A549 treated with CpdA at 1 μM for 4 hours (cell line): Measurements from ENCODE around the gene OR2L13. TPM values are rescaled to one million over a fixed set of nuclear protein-coding genes. Genes with fewer than 3 reads are reported as not detected.

Experiments
- total RNA-seq: library from RNA; stranded (reverse); fragments of 200-300 nt; extraction: Qiagen RNA extraction; gene quantifications from 5 replicates; pipeline ENCODE4 v1.2.3, GENCODE V29; 2022; ENCODE audit warnings: low read depth

The OR2L13 gene
- not detected in 5 replicates for total RNA-seq

DNA sequence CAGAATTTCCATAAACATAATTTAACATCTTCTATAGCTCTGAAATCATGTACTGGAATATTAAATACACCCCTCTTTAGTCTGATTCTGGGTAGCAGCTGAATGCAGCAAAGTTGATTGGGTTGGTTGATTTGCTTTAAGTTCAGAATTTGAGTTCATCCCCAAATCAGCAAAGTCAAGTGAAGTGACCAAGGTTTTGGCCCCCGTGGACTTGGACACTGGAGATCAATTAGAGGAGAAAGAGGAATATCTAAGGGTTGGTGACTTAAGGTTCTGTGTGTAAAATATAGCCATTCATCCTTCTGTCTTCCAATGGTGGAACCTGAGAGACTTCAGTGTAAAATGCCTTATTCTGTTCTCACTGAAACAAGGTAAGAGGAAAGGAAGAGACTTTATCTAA is at the start of gene OR2L13:
OR2L13 (plus strand) TSS at position 301 of the 400 bp plus-strand sequence. CDS start 4,192 bp downstream, outside the sequence.

DNA sequence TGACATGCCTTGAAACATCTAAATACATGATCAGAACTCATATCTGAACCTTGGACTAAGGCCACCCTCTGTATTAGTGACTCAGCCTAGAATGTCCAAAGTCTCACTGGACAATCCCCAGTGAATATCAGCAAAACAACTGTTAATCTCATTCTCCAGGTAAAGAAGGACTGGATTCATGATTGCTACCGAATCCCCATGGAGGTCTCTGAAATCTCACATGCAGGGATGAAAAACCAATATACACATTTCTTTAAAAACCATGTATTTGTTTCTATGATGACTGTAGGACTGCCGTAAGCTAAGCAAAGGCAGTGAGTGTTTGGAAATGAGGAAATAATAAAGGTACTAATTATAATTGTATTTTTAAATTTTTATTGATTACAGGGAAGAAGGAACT is 48.4 kb upstream of the OR2L13 start, which contains the start of gene OR2L3:
OR2L3 (plus strand) TSS at position 301 of the 400 bp plus-strand sequence. CDS start 13,846 bp downstream, outside the sequence.

DNA sequence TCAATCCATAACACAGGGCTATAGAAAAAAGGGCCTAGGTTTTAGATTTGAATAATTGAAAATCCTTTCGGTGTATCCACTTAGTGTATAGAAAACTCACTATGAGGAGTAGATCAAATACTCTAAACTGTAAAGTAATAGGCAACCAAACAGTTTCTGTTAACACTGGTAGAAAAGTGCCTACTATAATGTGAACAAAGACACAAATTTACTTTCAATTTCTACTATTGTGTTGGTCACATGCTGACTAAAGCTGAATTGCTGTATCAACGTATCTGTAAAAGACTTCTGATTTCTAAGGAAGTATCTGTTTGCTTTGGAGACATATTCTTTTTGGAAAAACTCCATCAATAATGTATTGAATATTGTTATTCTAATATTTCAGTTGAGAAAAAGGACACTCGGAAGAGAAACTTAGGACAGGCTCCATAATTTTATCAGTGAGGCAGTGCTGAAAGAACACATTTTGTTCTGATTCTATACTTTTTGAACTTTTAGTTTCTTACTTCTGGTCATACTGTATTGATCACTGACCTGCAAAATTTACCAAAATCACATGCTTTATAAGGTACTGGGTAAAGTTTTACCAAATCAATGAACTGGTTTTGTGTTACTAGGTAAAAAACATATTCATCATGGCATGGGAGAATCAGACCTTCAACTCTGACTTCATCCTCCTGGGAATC is 49.7 kb downstream of the OR2L13 start, which contains the start of gene OR2M5:
OR2M5 (plus strand) TSS at position 636 of the 686 bp plus-strand sequence; CDS start at position 636, 0 bp downstream.

Other genes starting within 250 kb of the OR2L13 start
- gene TRIM58, start 238.0 kb upstream of the OR2L13 start, total RNA-seq, result not detected in 5 replicates
- gene OR2W3, start 199.6 kb upstream of the OR2L13 start, total RNA-seq, result not detected in 5 replicates
- not detected in 5 replicates for gene OR2T8, start 174.9 kb upstream of the OR2L13 start, total RNA-seq
- not detected in 5 replicates for gene OR2AJ1, start 170.3 kb upstream of the OR2L13 start, total RNA-seq
- gene OR2L8, start 146.3 kb upstream of the OR2L13 start, total RNA-seq, result not detected in 5 replicates
- not detected in 5 replicates for gene OR2AK2, start 130.0 kb upstream of the OR2L13 start, total RNA-seq
- gene OR2L5, start 81.5 kb upstream of the OR2L13 start, total RNA-seq, result not detected in 5 replicates
- gene OR2L2, start 65.1 kb upstream of the OR2L13 start, total RNA-seq, result 0.01 TPM in 1 of 5 replicates, not detected in the others
- not detected in 5 replicates for gene OR2L3, start 48.3 kb upstream of the OR2L13 start, total RNA-seq
- not detected in 5 replicates for gene OR2M5, start 50.0 kb downstream of the OR2L13 start, total RNA-seq
- gene OR2M2, start 79.6 kb downstream of the OR2L13 start, total RNA-seq, result not detected in 5 replicates
- gene OR2M3, start 102.1 kb downstream of the OR2L13 start, total RNA-seq, result not detected in 5 replicates
- not detected in 5 replicates for gene OR2M4, start 136.2 kb downstream of the OR2L13 start, total RNA-seq
- gene OR2T33, start 182.8 kb downstream of the OR2L13 start, total RNA-seq, result not detected in 5 replicates
- not detected in 5 replicates for gene OR2T12, start 208.2 kb downstream of the OR2L13 start, total RNA-seq
- gene OR2M7, start 229.4 kb downstream of the OR2L13 start, total RNA-seq, result not detected in 5 replicates